Nephron progenitor cell (in vitro differentiated cells): ENCODE data around the gene GOLGA8T.
A peak's percentile ranks its signal among the peaks of the same experiment; 100 is the strongest.
"Not testable (repeated sequence)": the region's sequence is repeated elsewhere in the genome, so short reads cannot be mapped to it uniquely, and the experiment has no call there.

Experiments
- DNase-seq: peaks from one replicate; pipeline ENCODE4 v3.0.0; 2021
- H3K27ac Mint-ChIP-seq: 2 replicates; pipeline ENCODE4 v1.8.0; 2021; ENCODE audit warnings: mild to moderate bottlenecking, moderate library complexity, mixed read lengths
- H3K27me3 Mint-ChIP-seq: 2 replicates; pipeline ENCODE4 v1.8.0; 2021; ENCODE audit warnings: mild to moderate bottlenecking, low read depth, mixed read lengths; ENCODE audit not compliant: poor library complexity
- H3K36me3 Mint-ChIP-seq: 2 replicates; pipeline ENCODE4 v1.8.0; 2021; ENCODE audit warnings: low read depth, mixed read lengths
- H3K4me1 Mint-ChIP-seq: 2 replicates; pipeline ENCODE4 v1.8.0; 2021; ENCODE audit warnings: mixed read lengths
- H3K4me3 Mint-ChIP-seq: 2 replicates; pipeline ENCODE4 v1.8.0; 2021; ENCODE audit warnings: mild to moderate bottlenecking, moderate library complexity, mixed read lengths
- H3K9me3 Mint-ChIP-seq: 2 replicates; pipeline ENCODE4 v1.8.0; 2021; ENCODE audit warnings: mild to moderate bottlenecking, moderate library complexity, mixed read lengths
- CTCF ChIP-seq: fragments of 200-600 bp; sonication (generic); IDR thresholded peaks from 2 replicates; pipeline ENCODE4 v1.5.0; 2021; ENCODE audit warnings: antibody characterized with exemption

GOLGA8T gene

GRCh38 chr15:30173041-30173608 is 38.3 kb downstream of the GOLGA8T start:
- H3K27ac Mint-ChIP-seq, H3K36me3 Mint-ChIP-seq, H3K4me1 Mint-ChIP-seq, H3K27me3 Mint-ChIP-seq, H3K4me3 Mint-ChIP-seq, H3K9me3 Mint-ChIP-seq: not testable (repeated sequence)
- DNase-seq: peak; percentile 86
- TF ChIP-seq CTCF: peak; percentile 14

GRCh38 chr15:30175291-30175690 is 40.4 kb downstream of the GOLGA8T start:
- not testable (repeated sequence) for H3K27me3 Mint-ChIP-seq, H3K9me3 Mint-ChIP-seq, H3K36me3 Mint-ChIP-seq, H3K4me3 Mint-ChIP-seq, DNase-seq, H3K27ac Mint-ChIP-seq, H3K4me1 Mint-ChIP-seq

GRCh38 chr15:30176613-30177012 is 41.8 kb downstream of the GOLGA8T start:
- not testable (repeated sequence) for H3K27me3 Mint-ChIP-seq, H3K9me3 Mint-ChIP-seq, H3K4me1 Mint-ChIP-seq, H3K36me3 Mint-ChIP-seq, H3K4me3 Mint-ChIP-seq, DNase-seq, H3K27ac Mint-ChIP-seq

- not testable (repeated sequence) for H3K4me3 Mint-ChIP-seq, H3K27me3 Mint-ChIP-seq, H3K4me1 Mint-ChIP-seq, H3K27ac Mint-ChIP-seq, H3K9me3 Mint-ChIP-seq, DNase-seq, H3K36me3 Mint-ChIP-seq
These were observed 45.0 kb downstream of the GOLGA8T start for GRCh38 chr15:30179814-30180213.

- H3K4me3 Mint-ChIP-seq, H3K36me3 Mint-ChIP-seq, H3K27me3 Mint-ChIP-seq, H3K27ac Mint-ChIP-seq, H3K4me1 Mint-ChIP-seq, H3K9me3 Mint-ChIP-seq, DNase-seq: not testable (repeated sequence)
These were observed 50.6 kb downstream of the GOLGA8T start for GRCh38 chr15:30185495-30185894.

- not testable (repeated sequence) for H3K36me3 Mint-ChIP-seq, H3K27ac Mint-ChIP-seq, H3K4me3 Mint-ChIP-seq, DNase-seq, H3K9me3 Mint-ChIP-seq, H3K4me1 Mint-ChIP-seq
- peaks cover 11% of the 10 kb centered on the region for H3K27me3 Mint-ChIP-seq
These were observed 52.6 kb downstream of the GOLGA8T start for GRCh38 chr15:30187429-30187828.

- H3K36me3 Mint-ChIP-seq, H3K4me3 Mint-ChIP-seq, H3K9me3 Mint-ChIP-seq, DNase-seq, H3K4me1 Mint-ChIP-seq, H3K27ac Mint-ChIP-seq: not testable (repeated sequence)
- peaks cover 11% of the 10 kb centered on the region for H3K27me3 Mint-ChIP-seq
These were observed 54.9 kb downstream of the GOLGA8T start for GRCh38 chr15:30189754-30190153.

- not testable (repeated sequence) for H3K4me1 Mint-ChIP-seq, H3K4me3 Mint-ChIP-seq, H3K9me3 Mint-ChIP-seq, DNase-seq, H3K36me3 Mint-ChIP-seq, H3K27ac Mint-ChIP-seq
- H3K27me3 Mint-ChIP-seq: peaks cover 11% of the 10 kb centered on the region
These were observed 56.3 kb downstream of the GOLGA8T start for GRCh38 chr15:30191143-30191542.

GRCh38 chr15:30191639-30192038 is 56.8 kb downstream of the GOLGA8T start:
- Mint-ChIP-seq H3K27me3 (peaks cover 11% of the 10 kb centered on the region), H3K4me3 (peak overlapping the region; percentile 76)
- not testable (repeated sequence) for H3K27ac Mint-ChIP-seq, DNase-seq, H3K9me3 Mint-ChIP-seq, H3K4me1 Mint-ChIP-seq, H3K36me3 Mint-ChIP-seq

- H3K9me3 Mint-ChIP-seq, H3K4me1 Mint-ChIP-seq, H3K27ac Mint-ChIP-seq, H3K36me3 Mint-ChIP-seq: not testable (repeated sequence)
- Mint-ChIP-seq H3K4me3 (peak overlapping the region; percentile 61), H3K27me3 (peaks cover 11% of the 10 kb centered on the region)
- DNase-seq: peak; percentile 19
These were observed 57.4 kb downstream of the GOLGA8T start for GRCh38 chr15:30192119-30192745.

GRCh38 chr15:30192892-30193291 is 58.0 kb downstream of the GOLGA8T start:
- not testable (repeated sequence) for DNase-seq, H3K4me3 Mint-ChIP-seq, H3K27ac Mint-ChIP-seq, H3K36me3 Mint-ChIP-seq, H3K9me3 Mint-ChIP-seq, H3K4me1 Mint-ChIP-seq
- H3K27me3 Mint-ChIP-seq: peaks cover 11% of the 10 kb centered on the region
